Measurements from ENCODE around the gene LMLN. TPM values are rescaled to one million over a fixed set of nuclear protein-coding genes. Genes with fewer than 3 reads are reported as not detected.

Gene LMLN
- total and polyA plus RNA-seq, 4 experiments from 2014 or later = 1.9 to 6.5 (median 4.4) TPM

- intact Hi-C loops (cut with micrococcal nuclease) = no loop called here
- Histone ChIP-seq H3K9me3 (ENCODE audit: control insufficient read depth in 1 of 2, low read length in 2 of 2) (no peaks in the 10 kb centered on the region), H3K4me3 (ENCODE audit: low read length in 2 of 2) (no peak overlapping the region), H3K4me1 (ENCODE audit: insufficient read depth, low read length) (no peaks in the 10 kb centered on the region), H3K27ac (ENCODE audit: low read depth, low read length) (no peak overlapping the region), H3K27me3 (ENCODE audit: insufficient read depth, low read length) (no peaks in the 10 kb centered on the region), H3K36me3 (ENCODE audit: insufficient read depth, low read length) (no peaks in the 10 kb centered on the region)
- Mint-ChIP-seq H3K9me3 (no peaks in the 10 kb centered on the region), H3K27ac (no peak overlapping the region), H3K4me1 (no peaks in the 10 kb centered on the region), H3K36me3 (no peaks in the 10 kb centered on the region), H3K4me3 (no peak overlapping the region), H3K27me3 (no peaks in the 10 kb centered on the region)
- CTCF ChIA-PET (ENCODE audit: partially characterized antibody) = no interaction called here
- DNase-seq = no peak
- POLR2A ChIA-PET (ENCODE audit: partially characterized antibody) = no interaction called here
Observed at GRCh38 chr3:198064420-198064819, 104.4 kb downstream of the LMLN start.

GRCh38 chr3:198065897-198066296, 105.9 kb downstream of the LMLN start:
- intact Hi-C loops (cut with micrococcal nuclease) = no loop called here
- no peak for DNase-seq
- ChIA-PET CTCF (ENCODE audit: partially characterized antibody) (interaction anchor here (1.2 to 2.4 kb wide), 2 partner anchors 10 to 14 kb away, joined by 3 to 8 read pairs; no protein-coding TSS in a partner anchor), POLR2A (ENCODE audit: partially characterized antibody) (no interaction called here)
- H3K4me3 Mint-ChIP-seq = no peak overlapping the region
- no peaks in the 10 kb centered on the region for H3K36me3 ChIP-seq (ENCODE audit: insufficient read depth, low read length)
- H3K27ac Mint-ChIP-seq = no peak overlapping the region
- no peaks in the 10 kb centered on the region for H3K27me3 Mint-ChIP-seq
- no peaks in the 10 kb centered on the region for H3K27me3 ChIP-seq (ENCODE audit: insufficient read depth, low read length)
- no peak overlapping the region for H3K27ac ChIP-seq (ENCODE audit: low read depth, low read length)
- H3K4me1 ChIP-seq (ENCODE audit: insufficient read depth, low read length) = no peaks in the 10 kb centered on the region
- H3K4me1 Mint-ChIP-seq = no peaks in the 10 kb centered on the region
- H3K4me3 ChIP-seq (ENCODE audit: low read length in 2 of 2) = no peak overlapping the region
- H3K36me3 Mint-ChIP-seq = no peaks in the 10 kb centered on the region
- H3K9me3 ChIP-seq (ENCODE audit: control insufficient read depth in 1 of 2, low read length in 2 of 2) = no peaks in the 10 kb centered on the region
- H3K9me3 Mint-ChIP-seq = no peaks in the 10 kb centered on the region

GRCh38 chr3:198067416-198067815, 107.4 kb downstream of the LMLN start:
- POLR2A ChIA-PET (ENCODE audit: partially characterized antibody) = no interaction called here
- H3K27me3 Mint-ChIP-seq = no peaks in the 10 kb centered on the region
- Histone ChIP-seq H3K4me3 (ENCODE audit: low read length in 2 of 2) (no peak overlapping the region), H3K36me3 (ENCODE audit: insufficient read depth, low read length) (no peaks in the 10 kb centered on the region), H3K4me1 (ENCODE audit: insufficient read depth, low read length) (no peaks in the 10 kb centered on the region), H3K27me3 (ENCODE audit: insufficient read depth, low read length) (no peaks in the 10 kb centered on the region), H3K9me3 (ENCODE audit: control insufficient read depth in 1 of 2, low read length in 2 of 2) (no peaks in the 10 kb centered on the region), H3K27ac (ENCODE audit: low read depth, low read length) (no peak overlapping the region)
- peaks cover 4 to 6% (median 6%) of the 10 kb centered on the region in 4 donors for H3K4me1 Mint-ChIP-seq
- no peak overlapping the region for H3K27ac Mint-ChIP-seq
- no peak for DNase-seq
- no peak overlapping the region for H3K4me3 Mint-ChIP-seq
- intact Hi-C loops (cut with micrococcal nuclease) = no loop called here
- CTCF ChIA-PET (ENCODE audit: partially characterized antibody) = interaction anchor here (2.4 kb wide), 1 partner anchor 13 kb away, joined by 8 read pairs; no protein-coding TSS in a partner anchor
- no peaks in the 10 kb centered on the region for H3K36me3 Mint-ChIP-seq
- H3K9me3 Mint-ChIP-seq = no peaks in the 10 kb centered on the region

- DNase-seq = no peak
Observed at GRCh38 chr3:198070871-198071270, 110.9 kb downstream of the LMLN start.

GRCh38 chr3:198071602-198072287, 111.7 kb downstream of the LMLN start:
- ChIA-PET CTCF (ENCODE audit: partially characterized antibody) (interaction anchor here (3.7 kb wide), 1 partner anchor 8 kb away, joined by 26 read pairs; no protein-coding TSS in a partner anchor), POLR2A (ENCODE audit: partially characterized antibody) (no interaction called here)
- Histone ChIP-seq H3K4me1 (ENCODE audit: insufficient read depth, low read length) (no peaks in the 10 kb centered on the region), H3K9me3 (ENCODE audit: control insufficient read depth in 1 of 2, low read length in 2 of 2) (no peaks in the 10 kb centered on the region), H3K27me3 (ENCODE audit: insufficient read depth, low read length) (no peaks in the 10 kb centered on the region), H3K36me3 (ENCODE audit: insufficient read depth, low read length) (no peaks in the 10 kb centered on the region), H3K4me3 (ENCODE audit: low read length in 2 of 2) (no peak overlapping the region), H3K27ac (ENCODE audit: low read depth, low read length) (no peak overlapping the region)
- no peaks in the 10 kb centered on the region for H3K9me3 Mint-ChIP-seq
- intact Hi-C loops (cut with micrococcal nuclease) = no loop called here
- peaks cover 4 to 6% (median 6%) of the 10 kb centered on the region in 4 donors for H3K4me1 Mint-ChIP-seq
- H3K36me3 Mint-ChIP-seq = no peaks in the 10 kb centered on the region
- H3K4me3 Mint-ChIP-seq = no peak overlapping the region
- DNase-seq = peak in 1 of 5 donors; percentile 48
- H3K27me3 Mint-ChIP-seq = peaks cover 0 to 6% of the 10 kb centered on the region in 2 donors
- H3K27ac Mint-ChIP-seq = no peak overlapping the region

More at GRCh38 chr3:198070871-198071270, 110.9 kb downstream of the LMLN start:
- Histone ChIP-seq H3K4me1 (ENCODE audit: insufficient read depth, low read length) (no peaks in the 10 kb centered on the region), H3K27ac (ENCODE audit: low read depth, low read length) (no peak overlapping the region), H3K36me3 (ENCODE audit: insufficient read depth, low read length) (no peaks in the 10 kb centered on the region), H3K4me3 (ENCODE audit: low read length in 2 of 2) (no peak overlapping the region), H3K9me3 (ENCODE audit: control insufficient read depth in 1 of 2, low read length in 2 of 2) (no peaks in the 10 kb centered on the region), H3K27me3 (ENCODE audit: insufficient read depth, low read length) (no peaks in the 10 kb centered on the region)
- Mint-ChIP-seq H3K27me3 (peaks cover 0 to 3% of the 10 kb centered on the region in 2 donors), H3K27ac (no peak overlapping the region), H3K4me3 (no peak overlapping the region), H3K9me3 (no peaks in the 10 kb centered on the region), H3K36me3 (no peaks in the 10 kb centered on the region), H3K4me1 (peaks cover 4 to 6% (median 6%) of the 10 kb centered on the region in 4 donors)
- intact Hi-C loops (cut with micrococcal nuclease) = no loop called here
- CTCF ChIA-PET (ENCODE audit: partially characterized antibody) = interaction anchor here (3.7 kb wide), 1 partner anchor 9 kb away, joined by 26 read pairs; no protein-coding TSS in a partner anchor
- POLR2A ChIA-PET (ENCODE audit: partially characterized antibody) = no interaction called here

- peaks cover 1 to 8% (median 4%) of the 10 kb centered on the region in 4 donors for H3K4me1 Mint-ChIP-seq
- peaks cover 9% of the 10 kb centered on the region for H3K27me3 ChIP-seq (ENCODE audit: insufficient read depth, low read length)
- H3K9me3 ChIP-seq (ENCODE audit: control insufficient read depth in 1 of 2, low read length in 2 of 2) = no peaks in the 10 kb centered on the region
- no peak for DNase-seq
- H3K9me3 Mint-ChIP-seq = peaks cover 0 to 2% (median 1%) of the 10 kb centered on the region in 8 donors
- POLR2A ChIA-PET (ENCODE audit: partially characterized antibody) = interaction anchor here (0.6 kb wide), 1 partner anchor 17 kb away, joined by 3 read pairs; no protein-coding TSS in a partner anchor
- intact Hi-C loops (cut with micrococcal nuclease) = no loop called here
- H3K36me3 Mint-ChIP-seq = no peaks in the 10 kb centered on the region
- H3K27ac ChIP-seq (ENCODE audit: low read depth, low read length) = no peak overlapping the region
- no peak overlapping the region for H3K4me3 ChIP-seq (ENCODE audit: low read length in 2 of 2)
- peaks cover 4 to 16% of the 10 kb centered on the region in 2 donors for H3K27me3 Mint-ChIP-seq
- H3K4me1 ChIP-seq (ENCODE audit: insufficient read depth, low read length) = peaks cover 12% of the 10 kb centered on the region
- no peaks in the 10 kb centered on the region for H3K36me3 ChIP-seq (ENCODE audit: insufficient read depth, low read length)
- CTCF ChIA-PET (ENCODE audit: partially characterized antibody) = no interaction called here
- H3K4me3 Mint-ChIP-seq = no peak overlapping the region
- H3K27ac Mint-ChIP-seq = no peak overlapping the region
Observed at GRCh38 chr3:198076722-198077308, 116.8 kb downstream of the LMLN start.

- peaks cover 16 to 23% of the 10 kb centered on the region in 2 donors for H3K27me3 Mint-ChIP-seq
- Histone ChIP-seq H3K4me1 (ENCODE audit: insufficient read depth, low read length) (peaks cover 12% of the 10 kb centered on the region), H3K9me3 (ENCODE audit: control insufficient read depth in 1 of 2, low read length in 2 of 2) (no peaks in the 10 kb centered on the region), H3K4me3 (ENCODE audit: low read length in 2 of 2) (peak overlapping the region; percentile 36 to 44), H3K27ac (ENCODE audit: low read depth, low read length) (no peak overlapping the region), H3K36me3 (ENCODE audit: insufficient read depth, low read length) (no peaks in the 10 kb centered on the region), H3K27me3 (ENCODE audit: insufficient read depth, low read length) (peaks cover 10% of the 10 kb centered on the region)
- H3K36me3 Mint-ChIP-seq = no peaks in the 10 kb centered on the region
- peak in 4 of 5 donors; percentile 13 to 48 (median 32) for DNase-seq
- ChIA-PET CTCF (ENCODE audit: partially characterized antibody) (interaction anchor here (0.7 to 3.3 kb wide), 8 partner anchors 9 to 176 kb away, joined by 3 to 26 read pairs (median 6); no protein-coding TSS in a partner anchor), POLR2A (ENCODE audit: partially characterized antibody) (interaction anchor here (0.9 to 1.3 kb wide), 2 partner anchors 10 to 130 kb away, joined by 3 read pairs; partner anchors contain the start of gene RPL35A)
- H3K9me3 Mint-ChIP-seq = peaks cover 0 to 12% (median 5%) of the 10 kb centered on the region in 8 donors
- intact Hi-C loops (cut with micrococcal nuclease) = loop anchor here (2.0 kb wide), 1 partner anchor 119 kb away; the partner anchor contains the start of gene LMLN
- H3K27ac Mint-ChIP-seq = peak overlapping the region in 2 of 7 donors; percentile 53 to 56
- H3K4me1 Mint-ChIP-seq = peaks cover 0 to 6% (median 2%) of the 10 kb centered on the region in 4 donors
- peak overlapping the region; percentile 69 to 81 (median 79) for H3K4me3 Mint-ChIP-seq
Observed at GRCh38 chr3:198079771-198080520, 119.9 kb downstream of the LMLN start.
